Spleen (tissue), 7 donors: ENCODE results near the gene HLA-DQB1.

Experiments used
- CTCF ChIP-seq, 11 experiments: fragments of 200-600 bp in 7 of 11; fragments of 450-650 bp in 4 of 11; sonication (generic) in 4 of 11; IDR thresholded peaks in 8 of 11; conservative IDR thresholded peaks in 3 of 11; 1 replicate in 7 of 11; 2 replicates in 4 of 11; pipeline versions ENCODE4 v1.4.0 to v1.8.0; 2016 to 2021; ENCODE audit warnings: antibody characterized with exemption in 11 of 11, inconsistent platforms in 4 of 11, mild to moderate bottlenecking in 1 of 11
- POLR2A ChIP-seq, 3 donors: fragments of 450-650 bp; IDR thresholded peaks; one replicate each; pipeline ENCODE4 v1.5.1; 2017; ENCODE audit warnings: antibody characterized with exemption in 3 of 3, mild to moderate bottlenecking in 1 of 3
- POLR2AphosphoS5 ChIP-seq, 3 donors: sonication (generic); formaldehyde crosslinking; IDR thresholded peaks; one replicate each; pipeline ENCODE4 v1.5.1; 2017; ENCODE audit warnings: antibody characterized with exemption in 3 of 3
- donor health status: DM: no; HTN: no; CAD: no; lungs with moderate emphysema.
- donor health status: DM: no; HTN: no; CAD: no.
- donor health status: DM: no; HTN: no; CAD: no.

- TF ChIP-seq POLR2A (IDR thresholded peaks at IDR 0.05) (no peak), CTCF (IDR thresholded peaks at IDR 0.05 in 8 of 11, conservative IDR thresholded peaks at IDR 0.05 in 3 of 11) (no peak), POLR2AphosphoS5 (IDR thresholded peaks at IDR 0.05) (no peak)
Measured at GRCh38 chr6:32655203-32655710, 11.2 kb downstream of the HLA-DQB1 start.
